GM21619 (cell line): ENCODE measurements around the gene PAAF1.
"Not testable (repeated sequence)": the region's sequence is repeated elsewhere in the genome, so short reads cannot be mapped to it uniquely, and the experiment has no call there.

Experiments used
- ATAC-seq: cut with Tn5 transposase; IDR thresholded peaks from one replicate; pipeline ENCODE4 v1.9.1; 2021; ENCODE audit not compliant: unreplicated experiment

The PAAF1 gene

DNA sequence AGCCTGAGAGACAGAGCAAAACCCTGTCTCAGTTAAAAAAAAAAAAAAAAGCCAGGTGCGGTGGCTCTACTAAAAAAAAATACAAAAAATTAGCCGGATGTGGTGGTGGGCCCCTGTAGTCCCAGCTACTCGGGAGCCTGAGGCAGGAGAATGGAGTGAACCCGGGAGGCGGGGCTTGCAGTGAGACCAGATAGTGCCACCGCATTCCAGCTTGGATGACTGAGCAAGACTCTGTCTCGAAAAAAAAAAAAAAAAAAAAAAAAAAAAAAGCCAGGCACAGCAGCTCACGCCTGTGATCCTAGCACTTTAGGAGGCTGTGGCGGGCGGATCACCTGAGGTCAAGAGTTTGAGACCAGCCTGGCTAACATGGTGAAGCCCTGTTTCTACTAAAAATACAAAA, 3.6 kb downstream of the PAAF1 start:
- ATAC-seq: not testable (repeated sequence)

GRCh38 chr11:73883856-73884255, 7.1 kb downstream of the PAAF1 start:
- ATAC-seq: no peak

- no peak for ATAC-seq
Measured at GRCh38 chr11:73888244-73888643, 11.4 kb downstream of the PAAF1 start.

- ATAC-seq: no peak
Measured at GRCh38 chr11:73889019-73889418, 12.2 kb downstream of the PAAF1 start.

GRCh38 chr11:73889536-73889935, 12.7 kb downstream of the PAAF1 start:
- no peak for ATAC-seq

GRCh38 chr11:73893041-73893440, 16.2 kb downstream of the PAAF1 start:
- no peak for ATAC-seq

- ATAC-seq: no peak
Measured at GRCh38 chr11:73894725-73895335, 18.0 kb downstream of the PAAF1 start.

DNA sequence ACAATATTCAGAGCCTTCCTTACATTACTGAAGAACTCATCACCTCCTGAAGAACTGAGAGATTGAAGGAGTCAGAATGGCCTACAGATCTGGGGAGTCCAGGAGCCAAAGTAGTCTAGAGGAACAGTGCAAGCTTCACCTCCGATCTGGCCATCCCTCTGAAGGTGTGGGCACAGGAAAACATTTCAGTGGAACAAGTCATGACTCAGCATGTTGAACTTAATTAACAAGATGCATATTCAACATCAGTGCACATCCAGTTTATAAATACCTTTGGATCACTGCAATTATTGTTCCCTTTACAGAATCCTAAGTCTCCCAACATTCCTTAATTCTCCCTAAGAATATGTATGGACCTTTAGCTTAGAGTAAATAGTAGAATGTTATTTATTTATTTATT, 25.5 kb downstream of the PAAF1 start:
- ATAC-seq: no peak

DNA sequence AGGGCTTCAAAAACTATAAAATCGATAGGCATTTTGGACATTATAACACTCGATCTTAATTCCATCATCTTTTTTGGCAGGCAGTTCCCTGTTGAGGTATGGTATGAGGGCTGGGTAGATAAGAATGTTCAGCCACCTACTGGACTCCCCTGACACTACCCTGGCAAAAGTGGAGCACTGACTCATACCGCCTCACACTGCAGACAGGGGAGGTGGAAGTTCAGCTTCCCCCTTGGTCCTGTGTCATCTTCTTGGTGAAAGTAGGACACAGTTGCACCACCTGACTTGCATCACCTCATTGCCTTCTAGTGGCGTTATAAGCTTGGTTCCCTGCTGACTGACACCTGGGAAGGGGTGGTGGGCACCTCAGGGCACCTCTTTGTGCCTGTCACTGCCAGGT, 30.4 kb downstream of the PAAF1 start:
- no peak for ATAC-seq

DNA sequence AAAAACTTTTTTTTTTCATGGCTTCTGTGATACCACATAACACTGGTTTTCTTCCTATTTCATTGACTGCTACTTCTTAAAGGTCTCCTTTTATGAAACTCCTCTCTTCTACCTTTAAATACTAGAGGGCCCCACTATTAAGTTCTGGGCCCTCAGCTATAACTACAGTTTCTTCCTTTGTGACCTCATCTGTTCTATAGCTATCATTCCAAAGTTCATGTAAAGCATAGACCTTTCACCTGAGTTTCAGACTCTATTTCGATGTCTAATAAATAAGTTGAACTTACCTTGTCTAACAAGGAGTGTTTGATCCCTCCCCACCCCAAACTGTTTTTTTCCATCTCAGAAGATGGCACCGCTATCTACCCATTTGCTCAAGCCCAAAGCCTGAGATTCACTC, 35.2 kb downstream of the PAAF1 start:
- no peak for ATAC-seq

DNA sequence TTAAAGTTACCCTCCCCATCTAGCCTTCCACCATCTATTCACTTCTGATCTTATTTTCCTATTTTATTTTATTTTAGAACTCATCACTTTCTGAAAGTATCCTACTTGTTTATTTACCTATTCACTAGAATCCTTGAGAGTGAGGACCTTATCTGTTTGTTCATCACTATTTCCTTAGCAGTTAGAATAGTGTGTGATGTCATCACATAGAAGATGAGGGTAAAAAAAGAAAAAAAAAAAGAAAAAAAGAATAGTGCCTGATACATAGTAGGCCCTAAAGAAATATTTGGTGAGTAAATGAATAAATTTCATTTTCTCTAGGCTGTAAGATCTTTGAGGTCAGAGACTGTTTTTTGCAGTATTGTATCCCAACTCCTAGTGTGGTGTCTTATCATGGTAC, 36.7 kb downstream of the PAAF1 start:
- ATAC-seq: no peak

DNA sequence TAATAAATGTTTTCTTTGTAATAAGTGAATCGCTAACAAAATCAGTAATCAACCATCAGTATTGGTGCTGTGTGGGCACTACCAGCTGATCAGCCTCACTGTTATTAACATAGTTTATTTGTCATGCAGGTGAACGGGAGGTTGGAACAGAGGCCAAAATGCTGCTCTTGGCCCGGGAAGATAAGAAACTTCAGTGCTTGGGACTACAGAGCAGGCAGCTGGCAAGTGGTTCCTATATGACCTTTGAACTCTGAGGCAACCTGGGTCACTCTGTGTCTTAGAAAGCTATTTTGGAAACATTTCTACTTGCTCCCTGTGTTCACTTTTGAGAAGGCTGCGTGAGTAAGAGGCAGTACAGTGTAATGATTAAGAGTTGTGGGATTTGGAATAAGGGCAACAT, 37.5 kb downstream of the PAAF1 start:
- ATAC-seq: no peak

DNA sequence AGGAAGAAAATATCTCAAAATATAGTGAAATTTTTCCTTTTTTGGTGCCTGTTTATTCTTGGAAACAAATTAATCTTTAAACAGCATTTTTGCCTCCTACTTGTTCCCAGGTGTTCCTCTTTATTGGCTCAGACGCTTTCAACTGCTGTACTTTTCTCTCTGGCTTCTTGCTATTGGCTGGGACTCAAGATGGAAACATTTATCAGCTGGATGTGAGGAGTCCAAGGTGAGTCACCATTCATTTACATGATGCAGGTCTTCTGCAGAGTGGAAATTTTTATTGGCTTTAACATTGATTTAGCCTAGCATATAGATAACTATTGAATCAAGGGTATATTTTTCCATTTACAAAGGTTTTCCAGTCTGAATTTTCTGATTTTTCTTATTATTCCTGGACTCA, 39.6 kb downstream of the PAAF1 start:
- ATAC-seq: no peak

- no peak for ATAC-seq
Measured at GRCh38 chr11:73921180-73921579, 44.4 kb downstream of the PAAF1 start.

DNA sequence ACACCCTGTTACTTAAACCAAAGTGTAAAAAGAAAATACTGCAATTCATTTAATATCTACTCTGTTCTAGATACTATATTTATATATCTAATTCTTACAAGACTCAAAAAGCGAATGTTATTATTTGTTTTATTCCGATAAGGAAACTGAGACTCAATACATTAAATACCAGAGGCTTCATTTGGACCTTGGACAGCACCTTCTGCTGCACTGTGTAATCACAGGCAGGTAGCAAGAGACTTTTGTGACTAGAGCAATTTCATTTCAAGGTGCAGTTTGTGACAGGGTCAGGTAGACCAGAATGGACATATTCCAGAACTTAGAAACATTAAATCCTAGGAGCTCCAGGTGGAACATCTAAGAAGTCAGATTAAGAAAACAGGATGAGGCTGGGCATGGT, 52.6 kb downstream of the PAAF1 start:
- ATAC-seq: no peak

- ATAC-seq: no peak
Measured at GRCh38 chr11:73931039-73931645, 54.3 kb downstream of the PAAF1 start.

DNA sequence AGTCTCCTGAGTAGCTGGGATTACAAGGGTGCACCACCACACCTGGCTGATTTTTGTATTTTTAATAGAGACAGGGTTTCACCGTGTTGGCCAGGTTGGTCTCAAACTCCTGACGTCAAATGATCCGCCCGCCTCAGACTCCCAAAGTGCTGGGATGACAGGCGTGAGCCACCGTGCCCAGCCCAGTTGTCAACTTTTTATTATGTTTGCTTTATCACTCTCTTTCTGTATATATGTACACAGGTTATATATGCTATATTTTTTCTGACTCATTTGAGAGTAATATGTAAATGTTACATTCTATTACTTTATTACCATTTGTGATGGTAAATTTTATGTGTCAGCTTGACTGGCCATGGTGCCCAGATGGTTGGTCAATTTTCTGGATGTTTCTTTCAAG, 55.2 kb downstream of the PAAF1 start:
- no peak for ATAC-seq

DNA sequence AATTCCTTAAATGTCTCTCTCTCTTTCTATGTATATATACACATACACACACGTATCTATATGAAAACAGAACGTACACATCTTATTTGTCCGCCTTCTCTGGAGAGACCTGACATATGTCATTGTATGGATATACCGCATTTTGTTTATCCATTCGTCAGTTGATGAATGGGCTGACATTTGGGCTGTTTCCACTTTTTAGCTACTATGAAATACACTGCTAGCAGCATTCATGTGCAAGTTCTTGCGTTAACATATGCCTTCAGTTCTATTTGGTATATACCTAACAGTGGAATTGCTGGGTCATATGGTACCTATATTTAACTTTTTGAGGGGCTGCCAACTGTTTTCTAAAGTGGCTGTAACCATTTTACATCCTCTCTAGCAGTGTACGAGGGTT, 56.0 kb downstream of the PAAF1 start:
- ATAC-seq: no peak

GRCh38 chr11:73936047-73936446, 59.2 kb downstream of the PAAF1 start:
- not testable (repeated sequence) for ATAC-seq

GRCh38 chr11:73939096-73939495, 62.3 kb downstream of the PAAF1 start:
- ATAC-seq: no peak

DNA sequence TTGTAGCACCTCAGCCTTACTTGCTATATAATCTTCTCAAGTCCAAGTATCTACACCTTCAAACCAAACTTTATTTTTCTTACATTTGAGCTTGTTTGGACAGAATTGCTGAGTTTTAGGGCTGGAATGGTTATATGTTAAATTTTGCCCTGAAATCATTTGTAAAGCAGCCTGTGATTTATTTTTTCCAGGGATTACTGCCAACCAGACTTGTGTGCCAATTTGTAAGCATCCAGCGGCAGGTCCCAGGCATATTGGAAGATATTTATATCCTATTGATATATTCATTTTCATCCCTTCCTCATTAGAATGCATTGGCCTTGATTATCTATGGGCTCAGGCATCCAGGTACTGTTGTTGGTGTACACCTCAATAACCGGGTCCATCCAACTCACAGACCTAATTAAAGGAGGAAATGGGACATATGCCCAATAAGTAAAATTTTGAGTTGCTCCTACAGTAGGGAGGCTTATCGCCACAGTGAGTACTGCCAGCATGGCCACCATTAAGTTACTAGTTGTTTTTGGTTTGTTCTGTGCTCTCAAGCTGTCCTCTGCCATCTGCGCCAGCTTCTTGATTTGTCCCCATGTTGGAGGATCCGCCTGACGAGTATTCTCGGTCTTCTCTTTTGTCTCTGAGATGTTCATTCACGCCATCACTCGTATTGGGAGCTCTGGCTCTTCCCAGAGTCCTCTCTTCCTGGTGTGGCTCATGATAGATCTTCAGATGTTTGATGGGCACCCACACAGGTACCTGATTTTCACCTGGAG, 64.2 kb downstream of the PAAF1 start:
- ATAC-seq: no peak

GRCh38 chr11:73942010-73942409, 65.2 kb downstream of the PAAF1 start:
- ATAC-seq: no peak
